ENCODE data around the gene PIGL. TPM values are rescaled to one million over a fixed set of nuclear protein-coding genes. Genes with fewer than 3 reads are reported as not detected.

PIGL gene
- total and polyA plus RNA-seq, 7 donors: 3.0 to 42.4 (median 24.2) TPM

DNA sequence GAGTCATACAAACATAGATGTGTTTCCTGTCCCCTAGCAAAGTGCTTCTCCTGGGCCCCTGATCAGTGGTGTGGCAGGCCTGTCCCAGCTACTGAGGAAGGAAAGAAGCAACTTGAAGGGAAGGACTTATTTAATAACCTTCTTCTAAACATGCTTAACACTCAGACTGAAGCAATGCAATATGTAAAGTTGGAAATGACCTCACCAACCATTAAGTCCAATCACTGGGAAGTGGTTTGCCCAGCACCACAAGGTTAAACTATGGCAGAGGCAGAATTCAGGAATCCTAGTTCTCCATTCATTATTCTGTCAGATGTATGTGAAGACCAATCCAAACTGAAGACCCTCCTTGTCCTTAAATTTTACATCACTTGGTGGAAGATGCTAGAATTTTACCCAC, 97.2 kb downstream of the PIGL start:
- Histone ChIP-seq H3K27me3 (no peaks in the 10 kb centered on the region), H3K4me3 (no peak overlapping the region), H3K9me3 (no peaks in the 10 kb centered on the region), H3K36me3 (peaks cover 0 to 23% (median 0%) of the 10 kb centered on the region in 4 donors), H3K27ac (no peak overlapping the region), H3K4me1 (no peaks in the 10 kb centered on the region)
- TF ChIP-seq EP300 (IDR thresholded peaks at IDR 0.05): no peak
- TF ChIP-seq POLR2A (IDR thresholded peaks at IDR 0.05): no peak
- TF ChIP-seq, protein P1, sequence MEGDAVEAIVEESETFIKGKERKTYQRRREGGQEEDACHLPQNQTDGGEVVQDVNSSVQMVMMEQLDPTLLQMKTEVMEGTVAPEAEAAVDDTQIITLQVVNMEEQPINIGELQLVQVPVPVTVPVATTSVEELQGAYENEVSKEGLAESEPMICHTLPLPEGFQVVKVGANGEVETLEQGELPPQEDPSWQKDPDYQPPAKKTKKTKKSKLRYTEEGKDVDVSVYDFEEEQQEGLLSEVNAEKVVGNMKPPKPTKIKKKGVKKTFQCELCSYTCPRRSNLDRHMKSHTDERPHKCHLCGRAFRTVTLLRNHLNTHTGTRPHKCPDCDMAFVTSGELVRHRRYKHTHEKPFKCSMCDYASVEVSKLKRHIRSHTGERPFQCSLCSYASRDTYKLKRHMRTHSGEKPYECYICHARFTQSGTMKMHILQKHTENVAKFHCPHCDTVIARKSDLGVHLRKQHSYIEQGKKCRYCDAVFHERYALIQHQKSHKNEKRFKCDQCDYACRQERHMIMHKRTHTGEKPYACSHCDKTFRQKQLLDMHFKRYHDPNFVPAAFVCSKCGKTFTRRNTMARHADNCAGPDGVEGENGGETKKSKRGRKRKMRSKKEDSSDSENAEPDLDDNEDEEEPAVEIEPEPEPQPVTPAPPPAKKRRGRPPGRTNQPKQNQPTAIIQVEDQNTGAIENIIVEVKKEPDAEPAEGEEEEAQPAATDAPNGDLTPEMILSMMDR (IDR thresholded peaks at IDR 0.05): no peak
- no peak for TF ChIP-seq POLR2AphosphoS5 (IDR thresholded peaks at IDR 0.05)
- DNase-seq: no peak
- intact Hi-C loops (cut with DNase I): no loop called here

DNA sequence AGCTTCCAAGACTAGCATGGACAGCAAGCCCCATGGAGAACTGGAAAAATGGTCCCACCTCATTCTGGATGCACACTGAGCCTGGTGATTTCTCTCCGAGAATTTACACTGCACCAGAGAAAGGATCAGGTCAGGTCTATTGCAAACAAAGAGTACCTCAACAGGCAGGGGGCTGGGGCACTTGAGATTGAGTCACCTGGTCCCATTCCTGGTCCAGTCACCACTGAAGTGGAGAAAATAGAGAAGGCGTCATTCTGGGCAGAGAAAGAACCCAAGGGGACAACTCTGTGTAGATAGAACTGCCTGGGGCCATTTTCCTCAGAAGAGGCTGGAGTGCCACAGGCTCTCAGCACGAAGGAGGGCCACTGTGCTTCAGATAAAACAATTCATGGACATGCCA, 97.8 kb downstream of the PIGL start:
- TF ChIP-seq, protein P1 (IDR thresholded peaks at IDR 0.05): no peak
- TF ChIP-seq POLR2A (IDR thresholded peaks at IDR 0.05) (no peak), POLR2AphosphoS5 (IDR thresholded peaks at IDR 0.05) (no peak), EP300 (IDR thresholded peaks at IDR 0.05) (no peak)
- Histone ChIP-seq H3K4me1 (no peaks in the 10 kb centered on the region), H3K27me3 (no peaks in the 10 kb centered on the region), H3K4me3 (no peak overlapping the region), H3K27ac (no peak overlapping the region), H3K36me3 (peaks cover 0 to 23% (median 0%) of the 10 kb centered on the region in 4 donors), H3K9me3 (no peaks in the 10 kb centered on the region)
- intact Hi-C loops (cut with DNase I): no loop called here
- DNase-seq: no peak
- WGBS, 2 donors: 96 to 99% methylated on average over 3 of the region's 3 CpGs

DNA sequence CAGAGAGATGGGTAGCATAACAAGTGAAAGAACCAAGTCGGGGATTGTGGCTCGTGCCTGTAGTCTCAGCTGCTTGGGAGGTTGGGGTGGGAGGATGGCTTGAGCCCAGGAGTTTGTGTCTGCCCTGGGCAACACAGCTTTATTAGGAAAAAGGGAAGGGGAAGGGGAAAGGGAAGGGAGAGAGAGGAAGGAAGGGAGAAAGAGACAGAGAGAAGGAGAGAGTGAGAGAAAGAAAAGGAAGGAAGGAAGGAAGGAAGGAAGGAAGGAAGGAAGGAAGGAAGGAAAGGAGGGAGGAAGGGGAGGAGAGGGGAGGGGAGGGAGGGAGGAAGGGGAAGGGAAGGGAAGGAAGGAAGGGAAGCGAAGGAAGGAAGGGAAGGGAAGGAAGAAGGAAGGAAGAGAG, 103.0 kb downstream of the PIGL start:
- intact Hi-C loops (cut with DNase I): no loop called here
- TF ChIP-seq POLR2AphosphoS5 (IDR thresholded peaks at IDR 0.05) (no peak), EP300 (IDR thresholded peaks at IDR 0.05) (no peak), POLR2A (IDR thresholded peaks at IDR 0.05) (no peak)
- TF ChIP-seq, protein P1 (IDR thresholded peaks at IDR 0.05): no peak
- Histone ChIP-seq H3K4me3 (no peak overlapping the region), H3K9me3 (no peaks in the 10 kb centered on the region), H3K4me1 (no peaks in the 10 kb centered on the region), H3K27ac (no peak overlapping the region), H3K27me3 (no peaks in the 10 kb centered on the region), H3K36me3 (peaks cover 0 to 35% (median 0%) of the 10 kb centered on the region in 4 donors)
- DNase-seq: no peak
- WGBS, 2 donors: 84 to 86% methylated on average over 3 of the region's 3 CpGs

DNA sequence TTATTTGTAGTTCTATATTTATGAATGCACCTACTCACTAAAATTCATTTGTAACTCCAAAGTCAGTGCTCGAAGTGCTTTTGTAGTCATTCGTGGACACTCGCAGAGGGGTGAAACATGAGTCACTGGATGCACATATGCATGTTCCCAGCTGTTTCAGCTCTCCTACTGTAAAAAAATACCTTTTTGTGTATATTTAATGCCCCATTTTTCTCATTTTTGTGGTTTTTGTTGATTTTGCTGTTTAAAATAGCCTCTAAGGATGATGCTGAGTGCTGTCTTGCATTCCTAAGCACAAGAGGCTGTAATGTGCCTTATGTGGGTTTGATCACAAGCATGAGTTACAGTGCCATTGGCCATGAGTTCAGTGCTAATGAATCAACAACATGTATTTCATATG, 105.6 kb downstream of the PIGL start:
- Histone ChIP-seq H3K9me3 (no peaks in the 10 kb centered on the region), H3K36me3 (peaks cover 0 to 41% (median 1%) of the 10 kb centered on the region in 4 donors), H3K27me3 (no peaks in the 10 kb centered on the region), H3K4me3 (no peak overlapping the region), H3K27ac (no peak overlapping the region), H3K4me1 (no peaks in the 10 kb centered on the region)
- intact Hi-C loops (cut with DNase I): no loop called here
- 92 to 93% methylated on average over 3 of the region's 3 CpGs for WGBS, 2 donors
- DNase-seq: no peak
- TF ChIP-seq EP300 (IDR thresholded peaks at IDR 0.05) (no peak), POLR2AphosphoS5 (IDR thresholded peaks at IDR 0.05) (no peak), POLR2A (IDR thresholded peaks at IDR 0.05) (no peak)
- TF ChIP-seq, protein P1 (IDR thresholded peaks at IDR 0.05): no peak

- TF ChIP-seq POLR2AphosphoS5 (IDR thresholded peaks at IDR 0.05) (no peak), EP300 (IDR thresholded peaks at IDR 0.05) (no peak), POLR2A (IDR thresholded peaks at IDR 0.05) (no peak)
- TF ChIP-seq, protein P1 (IDR thresholded peaks at IDR 0.05): no peak
- 95 to 97% methylated on average over 1 of the region's 1 CpG for WGBS, 2 donors
- no peak overlapping the region for H3K27ac ChIP-seq
- no peak for DNase-seq
- peaks cover 0 to 40% (median 1%) of the 10 kb centered on the region in 4 donors for H3K36me3 ChIP-seq
- intact Hi-C loops (cut with DNase I): no loop called here
- H3K4me1 ChIP-seq: peaks cover 0 to 12% (median 4%) of the 10 kb centered on the region in 4 donors
- H3K27me3 ChIP-seq: no peaks in the 10 kb centered on the region
- H3K9me3 ChIP-seq: no peaks in the 10 kb centered on the region
- no peak overlapping the region for H3K4me3 ChIP-seq
These were observed 109.0 kb downstream of the PIGL start for GRCh38 chr17:16325964-16326363.

Data from sigmoid colon (tissue), 7 donors.